Mucosa of descending colon (tissue), 3 donors: ENCODE data around the gene SBF2. TPM values are rescaled to one million over a fixed set of nuclear protein-coding genes. Genes with fewer than 3 reads are reported as not detected.
"Not testable (repeated sequence)": the region's sequence is repeated elsewhere in the genome, so short reads cannot be mapped to it uniquely, and the experiment has no call there.

Experiments
- ATAC-seq: fragments of 200-7000 bp; cut with Tn5 transposase; one replicate; pipeline ENCODE4 v1.9.1; 2020; ENCODE audit warnings: mild to moderate bottlenecking, moderate library complexity
- DNase-seq, 3 donors: peaks; one replicate each; pipeline ENCODE4 v3.0.0-alpha.2; 2020
- H3K36me3 ChIP-seq: fragments of 200-600 bp; one replicate; pipeline ENCODE4 v1.8.0; 2021; ENCODE audit warnings: low read depth, mild to moderate bottlenecking
- H3K4me1 ChIP-seq: fragments of 200-600 bp; one replicate; pipeline ENCODE4 v1.8.0; 2021; ENCODE audit warnings: low read depth, mild to moderate bottlenecking
- H3K4me3 ChIP-seq: fragments of 200-600 bp; one replicate; pipeline ENCODE4 v1.8.0; 2021; ENCODE audit warnings: mild to moderate bottlenecking
- H3K9me3 ChIP-seq: fragments of 200-600 bp; one replicate; pipeline ENCODE4 v1.8.0; 2021; ENCODE audit warnings: mild to moderate bottlenecking
- CTCF ChIP-seq: fragments of 200-600 bp; IDR thresholded peaks from one replicate; pipeline ENCODE4 v1.8.0; 2022; ENCODE audit warnings: antibody characterized with exemption, mild to moderate bottlenecking
- intact Hi-C, 2 donors: fragments of 100-400 bp; cut with DNase I in 1 of 2; cut with micrococcal nuclease in 1 of 2; formaldehyde crosslinking; loops; one replicate each; pipeline versions ENCODE4 v1.11.0 to v1.11.1; 2022; cut with DNase I, micrococcal nuclease
- total RNA-seq, 3 donors: library from RNA; stranded (reverse); fragmentation: NEBNext Ultra II Directional in 2 of 3; extraction: Animal tissue kit (Norgen Biotek cat#: 25700) in 2 of 3; gene quantifications; one replicate each; pipeline versions ENCODE4 v1.2.1 to v1.2.4, GENCODE V29; 2021 to 2023
- donor health status: DM: no; HTN: no; CAD: no; lungs with moderate emphysema.
- donor health status: DM: no; HTN: no; CAD: no.
- donor health status: DM: no; HTN: yes; CAD: no.

SBF2 gene
- total RNA-seq, 3 donors from 2014 or later = 35.2 to 60.3 (median 48.2) TPM

- TF ChIP-seq CTCF = no peak
- no peaks in the 10 kb centered on the region for H3K9me3 ChIP-seq
- ATAC-seq (no peak), DNase-seq (no peak)
- no peaks in the 10 kb centered on the region for H3K36me3 ChIP-seq
- H3K4me3 ChIP-seq = no peak overlapping the region
- intact Hi-C loops = no loop called here
- no peaks in the 10 kb centered on the region for H3K4me1 ChIP-seq
Observed at GRCh38 chr11:9936754-9937153, 357.3 kb downstream of the SBF2 start.

GRCh38 chr11:9932843-9933242, 361.2 kb downstream of the SBF2 start:
- ATAC-seq, intact Hi-C loops: not testable (repeated sequence)

GRCh38 chr11:9930562-9931331, 363.3 kb downstream of the SBF2 start:
- intact Hi-C loops, H3K36me3 ChIP-seq, ATAC-seq, H3K9me3 ChIP-seq, H3K4me3 ChIP-seq, H3K4me1 ChIP-seq: not testable (repeated sequence)
- DNase-seq = peak; percentile 37 to 55 (median 46)

More at GRCh38 chr11:9932843-9933242, 361.2 kb downstream of the SBF2 start:
- not testable (repeated sequence) for DNase-seq, H3K4me1 ChIP-seq, H3K9me3 ChIP-seq, H3K4me3 ChIP-seq, H3K36me3 ChIP-seq

- TF ChIP-seq CTCF = no peak
- intact Hi-C loops = no loop called here
- no peak for ATAC-seq
Observed at GRCh38 chr11:9927670-9928069, 366.3 kb downstream of the SBF2 start.

GRCh38 chr11:9923280-9923679, 370.7 kb downstream of the SBF2 start:
- no peaks in the 10 kb centered on the region for H3K36me3 ChIP-seq
- no peaks in the 10 kb centered on the region for H3K9me3 ChIP-seq
- DNase-seq (no peak), ATAC-seq (no peak)
- TF ChIP-seq CTCF = no peak
- intact Hi-C loops = no loop called here
- no peak overlapping the region for H3K4me3 ChIP-seq
- H3K4me1 ChIP-seq = no peaks in the 10 kb centered on the region

More at GRCh38 chr11:9927670-9928069, 366.3 kb downstream of the SBF2 start:
- Histone ChIP-seq H3K4me1 (no peaks in the 10 kb centered on the region), H3K4me3 (no peak overlapping the region), H3K36me3 (no peaks in the 10 kb centered on the region), H3K9me3 (no peaks in the 10 kb centered on the region)
- no peak for DNase-seq

- H3K4me1 ChIP-seq = no peaks in the 10 kb centered on the region
- no peak for ATAC-seq
- intact Hi-C loops = no loop called here
- no peak for DNase-seq
- H3K4me3 ChIP-seq = no peak overlapping the region
- no peak for TF ChIP-seq CTCF
- H3K9me3 ChIP-seq = no peaks in the 10 kb centered on the region
- no peaks in the 10 kb centered on the region for H3K36me3 ChIP-seq
Observed at GRCh38 chr11:9922806-9923205, 371.2 kb downstream of the SBF2 start.
